ENCODE results near the gene GP5.

DNA sequence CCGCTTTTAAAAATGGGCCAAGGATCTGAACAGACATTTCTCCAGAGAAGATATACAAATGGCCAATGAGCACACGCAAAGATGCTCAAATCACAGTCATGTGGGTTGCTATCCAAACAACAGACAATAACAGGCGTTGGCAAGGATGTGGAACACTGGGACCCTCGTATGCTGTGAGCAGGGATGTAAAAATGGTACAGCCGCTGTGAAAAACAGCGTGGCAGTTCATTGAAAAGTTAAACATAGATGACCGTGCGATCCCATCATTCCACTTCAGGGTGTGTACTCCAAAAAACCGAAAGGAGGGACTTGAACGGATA lies 22.9 kb downstream of the GP5 start:
- TF ChIP-seq, protein P1, sequence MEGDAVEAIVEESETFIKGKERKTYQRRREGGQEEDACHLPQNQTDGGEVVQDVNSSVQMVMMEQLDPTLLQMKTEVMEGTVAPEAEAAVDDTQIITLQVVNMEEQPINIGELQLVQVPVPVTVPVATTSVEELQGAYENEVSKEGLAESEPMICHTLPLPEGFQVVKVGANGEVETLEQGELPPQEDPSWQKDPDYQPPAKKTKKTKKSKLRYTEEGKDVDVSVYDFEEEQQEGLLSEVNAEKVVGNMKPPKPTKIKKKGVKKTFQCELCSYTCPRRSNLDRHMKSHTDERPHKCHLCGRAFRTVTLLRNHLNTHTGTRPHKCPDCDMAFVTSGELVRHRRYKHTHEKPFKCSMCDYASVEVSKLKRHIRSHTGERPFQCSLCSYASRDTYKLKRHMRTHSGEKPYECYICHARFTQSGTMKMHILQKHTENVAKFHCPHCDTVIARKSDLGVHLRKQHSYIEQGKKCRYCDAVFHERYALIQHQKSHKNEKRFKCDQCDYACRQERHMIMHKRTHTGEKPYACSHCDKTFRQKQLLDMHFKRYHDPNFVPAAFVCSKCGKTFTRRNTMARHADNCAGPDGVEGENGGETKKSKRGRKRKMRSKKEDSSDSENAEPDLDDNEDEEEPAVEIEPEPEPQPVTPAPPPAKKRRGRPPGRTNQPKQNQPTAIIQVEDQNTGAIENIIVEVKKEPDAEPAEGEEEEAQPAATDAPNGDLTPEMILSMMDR (conservative IDR thresholded peaks at IDR 0.05), result no peak
- TF ChIP-seq EZH2 (IDR thresholded peaks at IDR 0.05; ENCODE audit: low read depth), result no peak
